ENCODE results near the gene CXCR5.

CXCR5 gene

DNA sequence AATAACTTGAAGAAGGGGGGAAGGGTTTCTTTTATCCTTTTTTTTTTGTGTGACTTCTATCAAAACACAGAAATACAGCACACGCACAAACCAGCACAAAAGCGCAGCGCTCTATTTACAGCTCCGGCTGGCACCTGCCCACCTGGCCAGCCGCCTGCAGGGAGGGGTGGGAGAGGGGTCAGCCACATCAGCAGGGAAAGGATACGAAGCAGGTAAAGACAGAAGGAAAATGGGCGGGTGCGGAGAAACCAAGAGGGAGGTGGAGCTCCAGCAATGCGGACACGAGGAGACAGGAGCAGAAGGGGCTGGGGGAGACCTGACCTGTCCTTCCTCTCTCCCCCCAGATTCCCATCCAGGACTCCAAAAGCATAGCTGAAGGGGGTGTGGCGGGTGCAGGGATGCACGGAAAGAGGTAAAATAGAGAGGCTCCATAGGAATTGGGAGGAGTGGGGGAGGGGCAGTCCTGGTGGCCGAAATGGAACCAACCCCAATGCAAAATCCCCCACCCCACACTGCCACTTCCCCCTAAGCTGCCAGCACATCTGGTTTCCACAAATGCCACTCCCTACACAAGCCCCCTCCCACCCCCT lies 14.1 kb downstream of the CXCR5 start:
- no peak overlapping the region for H2AFZ ChIP-seq (ENCODE audit: low read depth, low read length)
- H3K9ac ChIP-seq (ENCODE audit: low read length) = no peak overlapping the region
- H3K79me1 ChIP-seq (replicated peaks; ENCODE audit: low read length, poor library complexity, severe bottlenecking) = peaks cover 46% of the 10 kb centered on the region
- no peak overlapping the region for H2BK5ac ChIP-seq (ENCODE audit: low read depth, low read length, poor library complexity, severe bottlenecking)
- H3K4ac ChIP-seq (ENCODE audit: low read depth in 1 of 2, low read length in 2 of 2) = no peak overlapping the region
- H3K4me3 ChIP-seq (ENCODE audit: insufficient read depth in 1 of 2, low read depth in 1 of 2, low read length in 2 of 2) = no peak overlapping the region
- H3K23ac ChIP-seq (ENCODE audit: low read length in 2 of 2) = no peak overlapping the region
- no peak overlapping the region for H4K8ac ChIP-seq (ENCODE audit: low read length)
- H2BK15ac ChIP-seq (ENCODE audit: low read depth, poor library complexity, severe bottlenecking) = no peak overlapping the region
- DNase-seq = no peak
- H2BK120ac ChIP-seq (ENCODE audit: low read depth, low read length) = no peak overlapping the region
- H2AK5ac ChIP-seq (ENCODE audit: low read length, severe bottlenecking) = no peak overlapping the region
- no peak overlapping the region for H3K4me2 ChIP-seq (ENCODE audit: low read length, poor library complexity, severe bottlenecking)
- H3K9me3 ChIP-seq (ENCODE audit: control insufficient read depth, low read length) = no peaks in the 10 kb centered on the region
- H3K4me1 ChIP-seq (ENCODE audit: control insufficient read depth, insufficient read depth, low read depth, low read length) = peaks cover 38% of the 10 kb centered on the region
- no peak overlapping the region for H4K91ac ChIP-seq (ENCODE audit: low read length)
- WGBS = 93% methylated on average over 10 of the region's 13 CpGs
- no peak overlapping the region for H2BK12ac ChIP-seq (ENCODE audit: low read length in 2 of 2)
- no peak overlapping the region for H3K18ac ChIP-seq (ENCODE audit: low read depth in 1 of 2, low read length in 2 of 2)
- no peak overlapping the region for H3K14ac ChIP-seq (ENCODE audit: low read length in 2 of 2)
- no peak overlapping the region for H3K27ac ChIP-seq (ENCODE audit: low read length, poor library complexity, severe bottlenecking)
- no peaks in the 10 kb centered on the region for H3K27me3 ChIP-seq (ENCODE audit: control insufficient read depth in 1 of 2, insufficient read depth in 1 of 2, low read length in 2 of 2)
- H3K36me3 ChIP-seq (ENCODE audit: control insufficient read depth in 1 of 2, insufficient read depth in 2 of 2, low read depth in 1 of 2, low read length in 2 of 2) = peaks cover 46 to 79% of the 10 kb centered on the region in 2 experiments

DNA sequence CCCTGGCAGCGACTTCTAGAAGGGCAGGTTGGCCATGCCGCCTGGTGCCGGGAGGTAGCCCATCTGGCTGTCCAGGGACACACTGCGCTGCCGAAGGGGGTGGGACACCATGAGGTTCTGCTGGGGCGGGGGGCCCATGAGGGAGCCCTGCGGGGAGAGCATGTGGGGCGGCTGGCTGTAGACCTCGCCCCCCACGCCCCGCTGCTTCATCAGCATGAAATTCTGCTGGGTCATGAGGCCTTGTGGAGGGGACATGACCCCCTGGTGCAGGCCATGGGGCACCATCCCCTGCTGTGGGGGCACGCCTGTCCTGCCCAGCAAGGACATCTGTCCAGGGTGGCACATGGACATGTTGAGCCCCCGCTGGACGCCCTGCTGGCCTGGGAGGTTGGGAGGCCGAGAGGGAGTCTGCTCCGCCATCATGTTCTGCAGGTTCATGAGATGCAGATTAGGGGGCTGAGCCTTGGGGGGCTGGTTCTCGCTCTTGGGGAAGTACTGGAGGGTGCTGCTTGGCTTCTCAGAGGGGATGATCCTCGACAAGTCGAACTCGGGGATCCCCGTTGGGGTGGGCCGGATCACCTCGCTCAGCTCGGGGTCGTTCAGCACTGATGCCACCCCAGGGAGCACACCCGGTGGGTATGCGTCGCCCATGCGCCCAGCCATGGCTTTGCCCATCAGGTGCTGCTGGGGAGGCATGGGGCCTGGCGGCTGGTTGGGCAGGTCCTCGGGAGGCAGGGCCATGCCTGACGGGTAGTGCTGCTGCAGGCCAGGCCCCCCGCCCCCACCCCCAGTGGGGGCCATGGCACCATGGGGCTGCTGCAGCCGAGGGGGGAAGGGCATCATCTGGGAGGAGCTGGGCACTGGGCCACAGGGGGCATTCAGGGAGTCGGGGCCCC lies 15.0 kb downstream of the CXCR5 start:
- no peak overlapping the region for H2BK5ac ChIP-seq (ENCODE audit: low read depth, low read length, poor library complexity, severe bottlenecking)
- no peaks in the 10 kb centered on the region for H3K27me3 ChIP-seq (ENCODE audit: control insufficient read depth in 1 of 2, insufficient read depth in 1 of 2, low read length in 2 of 2)
- no peak overlapping the region for H3K4me2 ChIP-seq (ENCODE audit: low read length, poor library complexity, severe bottlenecking)
- H2AFZ ChIP-seq (ENCODE audit: low read depth, low read length) = no peak overlapping the region
- H2BK15ac ChIP-seq (ENCODE audit: low read depth, poor library complexity, severe bottlenecking) = no peak overlapping the region
- H3K23ac ChIP-seq (ENCODE audit: low read length in 2 of 2) = no peak overlapping the region
- H3K14ac ChIP-seq (ENCODE audit: low read length in 2 of 2) = no peak overlapping the region
- H3K4ac ChIP-seq (ENCODE audit: low read depth in 1 of 2, low read length in 2 of 2) = no peak overlapping the region
- H3K36me3 ChIP-seq (ENCODE audit: control insufficient read depth in 1 of 2, insufficient read depth in 2 of 2, low read depth in 1 of 2, low read length in 2 of 2) = peaks cover 51 to 87% of the 10 kb centered on the region in 2 experiments
- H3K18ac ChIP-seq (ENCODE audit: low read depth in 1 of 2, low read length in 2 of 2) = no peak overlapping the region
- H3K79me1 ChIP-seq (replicated peaks; ENCODE audit: low read length, poor library complexity, severe bottlenecking) = peaks cover 46% of the 10 kb centered on the region
- 95% methylated on average over 35 of the region's 35 CpGs for WGBS
- H2BK120ac ChIP-seq (ENCODE audit: low read depth, low read length) = no peak overlapping the region
- no peak overlapping the region for H3K27ac ChIP-seq (ENCODE audit: low read length, poor library complexity, severe bottlenecking)
- peaks cover 38% of the 10 kb centered on the region for H3K4me1 ChIP-seq (ENCODE audit: control insufficient read depth, insufficient read depth, low read depth, low read length)
- DNase-seq = no peak
- H4K91ac ChIP-seq (ENCODE audit: low read length) = no peak overlapping the region
- no peak overlapping the region for H2BK12ac ChIP-seq (ENCODE audit: low read length in 2 of 2)
- H3K4me3 ChIP-seq (ENCODE audit: insufficient read depth in 1 of 2, low read depth in 1 of 2, low read length in 2 of 2) = no peak overlapping the region
- H3K9me3 ChIP-seq (ENCODE audit: control insufficient read depth, low read length) = no peaks in the 10 kb centered on the region
- peak overlapping the region; percentile 48 for H4K8ac ChIP-seq (ENCODE audit: low read length)
- H3K9ac ChIP-seq (ENCODE audit: low read length) = no peak overlapping the region
- H2AK5ac ChIP-seq (ENCODE audit: low read length, severe bottlenecking) = no peak overlapping the region

DNA sequence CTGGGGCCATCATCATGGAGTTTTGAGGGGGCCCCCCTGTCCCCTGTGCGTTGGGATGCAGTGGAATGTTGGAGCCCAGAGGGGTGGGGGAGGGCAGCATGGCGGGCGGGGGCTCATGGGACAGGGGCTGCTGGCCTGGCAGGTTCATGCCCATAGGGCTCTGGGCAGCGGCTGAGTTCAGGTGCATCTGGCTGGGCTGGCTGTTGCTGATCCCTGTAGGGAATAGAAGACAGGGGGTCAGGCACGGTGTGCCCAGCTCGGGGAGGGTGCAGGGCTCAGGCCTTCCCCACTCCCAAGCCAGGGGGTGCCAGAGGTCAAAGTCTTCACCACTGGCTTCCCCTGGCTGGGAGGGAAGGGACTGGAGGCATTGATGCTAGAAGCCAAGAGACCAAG lies 15.6 kb downstream of the CXCR5 start:
- Histone ChIP-seq H3K4ac (ENCODE audit: low read depth in 1 of 2, low read length in 2 of 2) (no peak overlapping the region), H3K9me3 (ENCODE audit: control insufficient read depth, low read length) (no peaks in the 10 kb centered on the region), H3K14ac (ENCODE audit: low read length in 2 of 2) (no peak overlapping the region), H3K23ac (ENCODE audit: low read length in 2 of 2) (no peak overlapping the region), H2BK15ac (ENCODE audit: low read depth, poor library complexity, severe bottlenecking) (no peak overlapping the region), H2BK120ac (ENCODE audit: low read depth, low read length) (no peak overlapping the region), H2BK12ac (ENCODE audit: low read length in 2 of 2) (no peak overlapping the region), H3K18ac (ENCODE audit: low read depth in 1 of 2, low read length in 2 of 2) (no peak overlapping the region), H4K8ac (ENCODE audit: low read length) (no peak overlapping the region), H3K36me3 (ENCODE audit: control insufficient read depth in 1 of 2, insufficient read depth in 2 of 2, low read depth in 1 of 2, low read length in 2 of 2) (peaks cover 56 to 86% of the 10 kb centered on the region in 2 experiments), H2AK5ac (ENCODE audit: low read length, severe bottlenecking) (no peak overlapping the region), H3K4me2 (ENCODE audit: low read length, poor library complexity, severe bottlenecking) (no peak overlapping the region), H3K27me3 (ENCODE audit: control insufficient read depth in 1 of 2, insufficient read depth in 1 of 2, low read length in 2 of 2) (no peaks in the 10 kb centered on the region), H3K4me3 (ENCODE audit: insufficient read depth in 1 of 2, low read depth in 1 of 2, low read length in 2 of 2) (no peak overlapping the region), H2BK5ac (ENCODE audit: low read depth, low read length, poor library complexity, severe bottlenecking) (no peak overlapping the region), H3K27ac (ENCODE audit: low read length, poor library complexity, severe bottlenecking) (no peak overlapping the region), H4K91ac (ENCODE audit: low read length) (no peak overlapping the region), H3K9ac (ENCODE audit: low read length) (no peak overlapping the region), H3K4me1 (ENCODE audit: control insufficient read depth, insufficient read depth, low read depth, low read length) (peaks cover 38% of the 10 kb centered on the region), H3K79me1 (replicated peaks; ENCODE audit: low read length, poor library complexity, severe bottlenecking) (peaks cover 46% of the 10 kb centered on the region), H2AFZ (ENCODE audit: low read depth, low read length) (no peak overlapping the region)
- 95% methylated on average over 5 of the region's 6 CpGs for WGBS
- no peak for DNase-seq

DNA sequence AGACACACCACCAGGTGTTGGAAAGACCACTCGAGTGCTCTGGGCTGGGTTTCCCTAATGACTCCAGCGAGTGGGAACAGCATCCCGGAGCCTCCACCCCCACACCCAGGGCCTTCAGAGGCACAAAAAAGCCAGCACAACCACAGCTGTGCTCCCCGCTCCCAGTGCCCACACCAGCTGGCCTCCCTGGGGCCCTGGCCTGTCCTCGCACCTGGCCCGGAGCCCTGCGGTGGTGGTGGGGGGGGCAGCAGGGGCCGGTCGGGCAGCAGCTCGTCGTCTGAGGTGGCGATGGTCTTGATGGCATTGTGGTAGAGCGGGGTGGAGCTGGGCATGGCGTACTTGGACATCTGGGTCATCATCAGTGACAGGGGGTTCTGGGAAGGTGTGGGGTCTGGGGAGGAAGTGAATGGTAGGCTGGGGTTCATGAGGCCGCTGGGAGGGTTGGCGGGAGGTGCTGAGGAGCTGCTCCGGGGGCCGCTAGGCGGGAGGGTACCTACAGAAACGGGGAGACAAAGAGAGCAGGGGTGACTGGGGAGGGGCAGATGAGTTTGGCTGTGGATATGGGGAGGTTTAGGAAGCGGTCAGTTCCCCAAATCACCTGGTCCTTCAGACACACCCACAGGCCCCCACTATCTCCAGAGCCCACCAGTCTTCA lies 16.1 kb downstream of the CXCR5 start:
- Histone ChIP-seq H4K8ac (ENCODE audit: low read length) (no peak overlapping the region), H3K4ac (ENCODE audit: low read depth in 1 of 2, low read length in 2 of 2) (no peak overlapping the region), H3K14ac (ENCODE audit: low read length in 2 of 2) (no peak overlapping the region), H3K4me3 (ENCODE audit: insufficient read depth in 1 of 2, low read depth in 1 of 2, low read length in 2 of 2) (no peak overlapping the region), H3K9ac (ENCODE audit: low read length) (no peak overlapping the region), H4K91ac (ENCODE audit: low read length) (no peak overlapping the region), H3K18ac (ENCODE audit: low read depth in 1 of 2, low read length in 2 of 2) (no peak overlapping the region), H3K27me3 (ENCODE audit: control insufficient read depth in 1 of 2, insufficient read depth in 1 of 2, low read length in 2 of 2) (no peaks in the 10 kb centered on the region), H3K4me2 (ENCODE audit: low read length, poor library complexity, severe bottlenecking) (no peak overlapping the region), H3K27ac (ENCODE audit: low read length, poor library complexity, severe bottlenecking) (no peak overlapping the region), H3K4me1 (ENCODE audit: control insufficient read depth, insufficient read depth, low read depth, low read length) (peaks cover 35% of the 10 kb centered on the region), H2AK5ac (ENCODE audit: low read length, severe bottlenecking) (no peak overlapping the region), H2BK12ac (ENCODE audit: low read length in 2 of 2) (no peak overlapping the region), H2BK5ac (ENCODE audit: low read depth, low read length, poor library complexity, severe bottlenecking) (no peak overlapping the region), H3K9me3 (ENCODE audit: control insufficient read depth, low read length) (no peaks in the 10 kb centered on the region), H2BK120ac (ENCODE audit: low read depth, low read length) (no peak overlapping the region), H3K23ac (ENCODE audit: low read length in 2 of 2) (no peak overlapping the region), H3K36me3 (ENCODE audit: control insufficient read depth in 1 of 2, insufficient read depth in 2 of 2, low read depth in 1 of 2, low read length in 2 of 2) (peaks cover 62 to 88% of the 10 kb centered on the region in 2 experiments), H3K79me1 (replicated peaks; ENCODE audit: low read length, poor library complexity, severe bottlenecking) (peaks cover 50% of the 10 kb centered on the region), H2AFZ (ENCODE audit: low read depth, low read length) (no peak overlapping the region), H2BK15ac (ENCODE audit: low read depth, poor library complexity, severe bottlenecking) (no peak overlapping the region)
- 98% methylated on average over 16 of the region's 21 CpGs for WGBS
- no peak for DNase-seq

Data from mesenchymal stem cell (in vitro differentiated cells and primary cell).